ENCODE measurements around the gene SMTN.

SMTN gene

GRCh38 chr22:31137721-31138120 is 56.6 kb downstream of the SMTN start:
- Histone ChIP-seq H3K27ac (ENCODE audit: insufficient read depth in 1 of 2, low read depth in 1 of 2, low read length in 2 of 2, poor library complexity in 1 of 2, severe bottlenecking in 2 of 2) (no peak overlapping the region), H3K36me3 (ENCODE audit: control insufficient read depth in 4 of 4, insufficient read depth in 4 of 4, low read length in 3 of 4) (no peaks in the 10 kb centered on the region), H3K27me3 (replicated peaks in 2 of 5; ENCODE audit: control insufficient read depth in 4 of 5, insufficient read depth in 5 of 5, low read length in 4 of 5) (no peaks in the 10 kb centered on the region), H3K4me3 (ENCODE audit: control insufficient read depth in 1 of 7, extremely low read depth in 1 of 7, insufficient read depth in 4 of 7, low read depth in 2 of 7, low read length in 6 of 7) (no peak overlapping the region), H3K4me1 (ENCODE audit: control extremely low read depth in 1 of 4, control insufficient read depth in 4 of 4, insufficient read depth in 4 of 4, low read length in 3 of 4) (peaks cover 0 to 6% (median under 1%) of the 10 kb centered on the region in 4 experiments), H3K9me3 (ENCODE audit: control extremely low read depth in 1 of 5, control insufficient read depth in 4 of 5, insufficient read depth in 2 of 5, low read depth in 1 of 5, low read length in 4 of 5) (no peaks in the 10 kb centered on the region)
- DNase-seq = no peak
- POLR2A ChIA-PET = no interaction called here
- CTCF ChIA-PET = interaction anchor here (0.9 kb wide), 1 partner anchor 10 kb away, joined by 3 read pairs; no protein-coding TSS in a partner anchor
- 59% methylated on average over 2 of the region's 10 CpGs for WGBS (ENCODE audit: insufficient coverage)

DNA sequence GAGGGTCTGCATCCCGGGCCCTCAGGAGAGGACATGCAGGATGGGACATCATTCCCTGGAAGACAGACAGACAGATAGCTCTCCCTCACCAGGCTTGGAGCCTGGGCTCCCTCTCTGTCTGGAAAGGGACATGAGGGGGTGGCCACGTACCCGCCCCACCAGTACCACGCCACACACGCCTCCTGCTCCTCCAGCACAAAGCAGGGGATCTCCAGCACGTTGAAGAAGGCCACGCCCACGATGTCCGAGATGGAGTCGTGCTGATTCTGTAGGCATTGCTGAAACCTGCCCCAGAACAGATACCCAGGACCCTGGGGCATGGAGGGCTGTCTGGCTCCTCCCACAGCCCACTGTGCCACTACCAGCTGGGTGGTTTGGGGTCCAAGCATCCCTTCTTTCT is 57.0 kb downstream of the SMTN start:
- ChIA-PET CTCF (interaction anchor here (0.9 kb wide), 1 partner anchor 10 kb away, joined by 3 read pairs; no protein-coding TSS in a partner anchor), POLR2A (no interaction called here)
- WGBS (ENCODE audit: insufficient coverage) = 89% methylated on average over 10 of the region's 10 CpGs
- no peak for DNase-seq
- no peak overlapping the region for H3K27ac ChIP-seq (ENCODE audit: insufficient read depth in 1 of 2, low read depth in 1 of 2, low read length in 2 of 2, poor library complexity in 1 of 2, severe bottlenecking in 2 of 2)
- H3K4me3 ChIP-seq (ENCODE audit: control insufficient read depth in 1 of 7, extremely low read depth in 1 of 7, insufficient read depth in 4 of 7, low read depth in 2 of 7, low read length in 6 of 7) = no peak overlapping the region
- H3K27me3 ChIP-seq (replicated peaks in 2 of 5; ENCODE audit: control insufficient read depth in 4 of 5, insufficient read depth in 5 of 5, low read length in 4 of 5) = no peaks in the 10 kb centered on the region
- H3K4me1 ChIP-seq (ENCODE audit: control extremely low read depth in 1 of 4, control insufficient read depth in 4 of 4, insufficient read depth in 4 of 4, low read length in 3 of 4) = peaks cover 0 to 6% (median under 1%) of the 10 kb centered on the region in 4 experiments
- no peaks in the 10 kb centered on the region for H3K9me3 ChIP-seq (ENCODE audit: control extremely low read depth in 1 of 5, control insufficient read depth in 4 of 5, insufficient read depth in 2 of 5, low read depth in 1 of 5, low read length in 4 of 5)
- no peaks in the 10 kb centered on the region for H3K36me3 ChIP-seq (ENCODE audit: control insufficient read depth in 4 of 4, insufficient read depth in 4 of 4, low read length in 3 of 4)

DNA sequence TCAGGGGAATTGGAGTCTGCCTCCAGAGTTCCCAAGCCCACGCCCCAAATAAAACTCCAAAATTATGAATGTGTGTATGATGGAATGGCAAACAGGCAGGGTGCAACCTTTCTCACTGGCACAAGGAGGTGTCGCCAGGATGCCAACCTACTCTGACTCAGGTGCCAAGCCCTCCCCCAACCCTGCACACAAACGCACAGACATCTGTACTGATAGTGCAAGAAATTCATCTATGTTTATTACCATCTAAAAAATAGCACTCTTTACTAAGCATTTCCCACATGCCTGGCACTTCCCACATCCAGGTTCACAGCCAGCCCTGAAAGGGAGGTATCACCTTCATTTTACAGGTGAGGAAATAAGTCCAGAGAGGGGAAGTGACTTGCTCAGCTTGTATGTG is 57.9 kb downstream of the SMTN start:
- Histone ChIP-seq H3K36me3 (ENCODE audit: control insufficient read depth in 4 of 4, insufficient read depth in 4 of 4, low read length in 3 of 4) (no peaks in the 10 kb centered on the region), H3K4me1 (ENCODE audit: control extremely low read depth in 1 of 4, control insufficient read depth in 4 of 4, insufficient read depth in 4 of 4, low read length in 3 of 4) (peaks cover 0 to 6% (median under 1%) of the 10 kb centered on the region in 4 experiments), H3K9me3 (ENCODE audit: control extremely low read depth in 1 of 5, control insufficient read depth in 4 of 5, insufficient read depth in 2 of 5, low read depth in 1 of 5, low read length in 4 of 5) (no peaks in the 10 kb centered on the region), H3K4me3 (ENCODE audit: control insufficient read depth in 1 of 7, extremely low read depth in 1 of 7, insufficient read depth in 4 of 7, low read depth in 2 of 7, low read length in 6 of 7) (no peak overlapping the region), H3K27me3 (replicated peaks in 2 of 5; ENCODE audit: control insufficient read depth in 4 of 5, insufficient read depth in 5 of 5, low read length in 4 of 5) (no peaks in the 10 kb centered on the region), H3K27ac (ENCODE audit: insufficient read depth in 1 of 2, low read depth in 1 of 2, low read length in 2 of 2, poor library complexity in 1 of 2, severe bottlenecking in 2 of 2) (no peak overlapping the region)
- 100% methylated on average over 2 of the region's 3 CpGs for WGBS (ENCODE audit: insufficient coverage)
- no peak for DNase-seq
- ChIA-PET CTCF (no interaction called here), POLR2A (no interaction called here)

DNA sequence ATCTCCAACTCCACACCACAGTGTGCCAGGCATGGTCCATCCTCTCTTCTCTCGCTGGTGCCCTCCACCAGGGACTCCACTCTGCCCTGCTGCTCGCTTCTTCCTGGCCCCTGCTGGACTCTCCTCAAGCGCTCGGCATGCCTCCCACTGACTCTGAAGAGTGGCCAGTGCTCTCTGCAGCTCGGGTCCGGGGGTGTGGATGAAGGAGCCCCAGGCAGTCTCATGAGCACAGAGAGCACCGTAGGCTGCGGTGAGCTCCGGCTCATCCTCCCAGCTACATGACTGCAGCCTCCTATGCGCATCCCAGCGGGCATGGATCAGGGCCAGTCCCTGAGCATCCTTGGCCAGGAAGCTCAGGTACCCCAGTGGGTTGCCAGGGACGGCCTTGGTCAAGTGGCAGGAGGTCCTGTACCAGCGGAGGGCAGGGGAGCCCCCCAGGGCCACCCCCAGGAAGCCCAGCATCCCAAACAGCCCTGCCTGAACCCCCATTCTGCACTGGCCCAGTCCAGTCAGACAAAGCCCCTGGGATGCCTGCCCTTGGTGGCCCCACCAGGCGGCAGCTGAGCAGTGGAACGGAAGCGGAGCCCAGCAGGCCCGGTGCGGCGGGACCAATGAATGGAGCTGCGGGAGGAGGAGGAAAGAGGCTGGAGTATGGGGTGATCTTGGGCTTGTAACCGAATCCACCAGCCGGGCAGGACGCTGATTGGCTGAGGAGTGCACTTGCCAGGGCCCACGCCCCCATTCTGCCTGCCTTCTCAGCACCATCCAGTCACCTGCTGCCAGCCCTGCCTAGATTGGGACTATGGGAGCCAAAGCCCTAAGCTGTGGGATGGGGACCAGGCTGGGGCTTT is 59.0 kb downstream of the SMTN start, which contains the start of gene PLA2G3:
Gene PLA2G3, minus strand, starts transcription at position 643 of the 851 bp plus-strand sequence. Its CDS starts 154 bp downstream, at position 489.
- H3K27ac ChIP-seq (ENCODE audit: insufficient read depth in 1 of 2, low read depth in 1 of 2, low read length in 2 of 2, poor library complexity in 1 of 2, severe bottlenecking in 2 of 2) = no peak within 1 kb of the TSS
- H3K4me1 ChIP-seq (ENCODE audit: control extremely low read depth in 1 of 4, control insufficient read depth in 4 of 4, insufficient read depth in 4 of 4, low read length in 3 of 4) = peaks cover 0 to 6% (median under 1%) of the 10 kb centered on the region in 4 experiments
- H3K9me3 ChIP-seq (ENCODE audit: control extremely low read depth in 1 of 5, control insufficient read depth in 4 of 5, insufficient read depth in 2 of 5, low read depth in 1 of 5, low read length in 4 of 5) = peaks cover 0 to 2% (median 0%) of the 10 kb centered on the region in 5 experiments
- peak in 2 of 3 donors; percentile 18 to 20 for DNase-seq
- WGBS (ENCODE audit: insufficient coverage) = 68% methylated on average over 23 of the region's 24 CpGs
- ChIA-PET POLR2A (no interaction called here), CTCF (interaction anchor here (0.7 kb wide), 1 partner anchor 10 kb away, joined by 3 read pairs; no protein-coding TSS in a partner anchor)
- no peaks in the 10 kb centered on the region for H3K36me3 ChIP-seq (ENCODE audit: control insufficient read depth in 4 of 4, insufficient read depth in 4 of 4, low read length in 3 of 4)
- H3K4me3 ChIP-seq (ENCODE audit: control insufficient read depth in 1 of 7, extremely low read depth in 1 of 7, insufficient read depth in 4 of 7, low read depth in 2 of 7, low read length in 6 of 7) = peak within 1 kb of the TSS in 1 of 7 experiments; percentile 10
- H3K27me3 ChIP-seq (replicated peaks in 2 of 5; ENCODE audit: control insufficient read depth in 4 of 5, insufficient read depth in 5 of 5, low read length in 4 of 5) = no peaks in the 10 kb centered on the region

DNA sequence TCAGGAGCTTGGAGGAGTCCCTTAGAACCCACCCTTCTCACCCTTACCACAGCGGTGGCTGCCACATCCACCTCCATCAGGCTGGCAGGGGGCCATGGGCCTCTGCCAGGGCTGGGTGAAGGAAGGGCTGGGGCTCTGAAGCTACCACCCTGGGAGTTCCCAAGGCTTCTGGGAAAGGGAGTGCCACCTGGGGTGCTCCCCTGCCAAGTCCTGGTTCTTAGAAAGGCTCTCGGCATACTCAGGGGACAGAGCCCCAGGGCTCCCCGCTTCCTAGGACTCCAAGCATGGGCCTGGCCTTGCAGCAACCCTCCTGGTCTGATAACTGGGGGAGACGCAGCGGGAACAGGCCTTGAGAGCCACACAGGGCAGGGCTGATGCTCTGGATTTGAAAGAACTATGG is 59.6 kb downstream of the SMTN start:
- CTCF ChIA-PET = interaction anchor here (0.6 to 0.7 kb wide), 2 partner anchors 9 to 221 kb away, joined by 3 read pairs; no protein-coding TSS in a partner anchor
- H3K4me3 ChIP-seq (ENCODE audit: control insufficient read depth in 1 of 7, extremely low read depth in 1 of 7, insufficient read depth in 4 of 7, low read depth in 2 of 7, low read length in 6 of 7) = no peak overlapping the region
- no peak for DNase-seq

GRCh38 chr22:31141551-31141950 is 60.4 kb downstream of the SMTN start:
- POLR2A ChIA-PET = no interaction called here
- Histone ChIP-seq H3K27me3 (replicated peaks in 2 of 5; ENCODE audit: control insufficient read depth in 4 of 5, insufficient read depth in 5 of 5, low read length in 4 of 5) (no peaks in the 10 kb centered on the region), H3K27ac (ENCODE audit: insufficient read depth in 1 of 2, low read depth in 1 of 2, low read length in 2 of 2, poor library complexity in 1 of 2, severe bottlenecking in 2 of 2) (no peak overlapping the region), H3K9me3 (ENCODE audit: control extremely low read depth in 1 of 5, control insufficient read depth in 4 of 5, insufficient read depth in 2 of 5, low read depth in 1 of 5, low read length in 4 of 5) (peaks cover 0 to 2% (median 0%) of the 10 kb centered on the region in 5 experiments), H3K4me1 (ENCODE audit: control extremely low read depth in 1 of 4, control insufficient read depth in 4 of 4, insufficient read depth in 4 of 4, low read length in 3 of 4) (peaks cover 0 to 6% (median under 1%) of the 10 kb centered on the region in 4 experiments), H3K36me3 (ENCODE audit: control insufficient read depth in 4 of 4, insufficient read depth in 4 of 4, low read length in 3 of 4) (no peaks in the 10 kb centered on the region), H3K4me3 (ENCODE audit: control insufficient read depth in 1 of 7, extremely low read depth in 1 of 7, insufficient read depth in 4 of 7, low read depth in 2 of 7, low read length in 6 of 7) (no peak overlapping the region)
- no peak for DNase-seq
- WGBS (ENCODE audit: insufficient coverage) = 100% methylated on average over 1 of the region's 2 CpGs
- CTCF ChIA-PET = interaction anchor here (1.6 to 2.3 kb wide), 2 partner anchors 9 to 56 kb away, joined by 4 to 6 read pairs; no protein-coding TSS in a partner anchor

More for the DNA sequence above, 59.6 kb downstream of the SMTN start:
- no peak overlapping the region for H3K27ac ChIP-seq (ENCODE audit: insufficient read depth in 1 of 2, low read depth in 1 of 2, low read length in 2 of 2, poor library complexity in 1 of 2, severe bottlenecking in 2 of 2)
- H3K36me3 ChIP-seq (ENCODE audit: control insufficient read depth in 4 of 4, insufficient read depth in 4 of 4, low read length in 3 of 4) = no peaks in the 10 kb centered on the region
- H3K9me3 ChIP-seq (ENCODE audit: control extremely low read depth in 1 of 5, control insufficient read depth in 4 of 5, insufficient read depth in 2 of 5, low read depth in 1 of 5, low read length in 4 of 5) = peaks cover 0 to 2% (median 0%) of the 10 kb centered on the region in 5 experiments
- H3K4me1 ChIP-seq (ENCODE audit: control extremely low read depth in 1 of 4, control insufficient read depth in 4 of 4, insufficient read depth in 4 of 4, low read length in 3 of 4) = peaks cover 0 to 6% (median under 1%) of the 10 kb centered on the region in 4 experiments
- 84% methylated on average over 5 of the region's 5 CpGs for WGBS (ENCODE audit: insufficient coverage)
- POLR2A ChIA-PET = no interaction called here
- H3K27me3 ChIP-seq (replicated peaks in 2 of 5; ENCODE audit: control insufficient read depth in 4 of 5, insufficient read depth in 5 of 5, low read length in 4 of 5) = no peaks in the 10 kb centered on the region

GRCh38 chr22:31142285-31142684 is 61.2 kb downstream of the SMTN start:
- Histone ChIP-seq H3K36me3 (ENCODE audit: control insufficient read depth in 4 of 4, insufficient read depth in 4 of 4, low read length in 3 of 4) (no peaks in the 10 kb centered on the region), H3K27ac (ENCODE audit: insufficient read depth in 1 of 2, low read depth in 1 of 2, low read length in 2 of 2, poor library complexity in 1 of 2, severe bottlenecking in 2 of 2) (no peak overlapping the region), H3K9me3 (ENCODE audit: control extremely low read depth in 1 of 5, control insufficient read depth in 4 of 5, insufficient read depth in 2 of 5, low read depth in 1 of 5, low read length in 4 of 5) (peaks cover 0 to 5% (median under 1%) of the 10 kb centered on the region in 5 experiments), H3K4me1 (ENCODE audit: control extremely low read depth in 1 of 4, control insufficient read depth in 4 of 4, insufficient read depth in 4 of 4, low read length in 3 of 4) (peaks cover 0 to 6% (median under 1%) of the 10 kb centered on the region in 4 experiments), H3K27me3 (replicated peaks in 2 of 5; ENCODE audit: control insufficient read depth in 4 of 5, insufficient read depth in 5 of 5, low read length in 4 of 5) (no peaks in the 10 kb centered on the region), H3K4me3 (ENCODE audit: control insufficient read depth in 1 of 7, extremely low read depth in 1 of 7, insufficient read depth in 4 of 7, low read depth in 2 of 7, low read length in 6 of 7) (no peak overlapping the region)
- 88% methylated on average over 4 of the region's 4 CpGs for WGBS (ENCODE audit: insufficient coverage)
- POLR2A ChIA-PET = no interaction called here
- CTCF ChIA-PET = interaction anchor here (1.6 to 2.3 kb wide), 2 partner anchors 8 to 57 kb away, joined by 4 to 6 read pairs; no protein-coding TSS in a partner anchor
- DNase-seq = no peak

All from common myeloid progenitor, CD34-positive (primary cell).